Measurements from ENCODE around the gene CCDC34. TPM values are rescaled to one million over a fixed set of nuclear protein-coding genes. Genes with fewer than 3 reads are reported as not detected.

CCDC34 gene
- total and polyA plus RNA-seq, 2 of the 8 experiments (the other 6 are each of a cell fraction or from before 2014, with no cell fraction given): 7.7 to 24.3 TPM

GRCh38 chr11:27315836-27316235 is 47.2 kb downstream of the CCDC34 start (continued):
- TF ChIP-seq KDM4A (IDR thresholded peaks at IDR 0.05; ENCODE audit: low read depth, low read length, severe bottlenecking) (no peak), ZNF274 (IDR thresholded peaks at IDR 0.05; ENCODE audit: borderline replicate concordance, extremely low read depth, low read length) (no peak), SP2 (IDR thresholded peaks at IDR 0.05; ENCODE audit: low read length) (no peak), SP1 (IDR thresholded peaks at IDR 0.05; ENCODE audit: low read depth, low read length) (no peak), JUND (IDR thresholded peaks at IDR 0.05; ENCODE audit: low read length) (no peak), SIN3A (conservative IDR thresholded peaks at IDR 0.05 in 1 of 2, IDR thresholded peaks at IDR 0.05 in 1 of 2; ENCODE audit: low read depth in 1 of 2, low read length in 2 of 2) (no peak), CBX5 (IDR thresholded peaks at IDR 0.05; ENCODE audit: low read depth, low read length) (no peak)

Data from H1 (cell line).